HCT116 (cell line): ENCODE results near the gene NFKB1. TPM values are rescaled to one million over a fixed set of nuclear protein-coding genes. Genes with fewer than 3 reads are reported as not detected.

Source experiments
- ATAC-seq: fragments of 200-7000 bp; cut with Tn5 transposase; 2 replicates; pipeline ENCODE4 v1.9.1; 2020; ENCODE audit warnings: mild to moderate bottlenecking, moderate library complexity
- BruUV-seq: library from RNA; stranded (reverse); fragments of 400-500 nt; replicated peaks from 2 replicates; lab custom pipeline; 2021; lab: Mats Ljungman, UMichigan
- CTCF ChIA-PET: fragments of 300-600 bp; sonication (Branson Sonifier 250); formaldehyde crosslinking; loops from one replicate; lab custom pipeline; 2021; ENCODE audit warnings: antibody characterized with exemption; lab: Charles Lee
- POLR2A ChIA-PET: fragments of 300-600, 350-600 bp; sonication (Branson Sonifier 250); formaldehyde crosslinking; loops from one replicate; lab custom pipeline; 2021; ENCODE audit warnings: antibody characterized with exemption; lab: Charles Lee
- RAD21 ChIA-PET, 2 experiments: fragments of 300-600 bp; sonication (Branson Sonifier 250); formaldehyde crosslinking; loops; one replicate each; lab custom pipeline; 2023; ENCODE audit warnings: low total read pairs in 2 of 2; ENCODE audit not compliant: uncharacterized antibody in 2 of 2, unreplicated experiment in 2 of 2, low non-redundant PET in 1 of 2; lab: Charles Lee
- DNase-seq: peaks from one replicate; pipeline ENCODE4 v3.0.0-alpha.2; 2010; ENCODE audit warnings: low read depth, low spot score
- H2AFZ ChIP-seq: fragments of 200-600 bp; shearing (Covaris generic), sonication (generic); 2 replicates; pipeline ENCODE4 v1.6.1; 2017; ENCODE audit warnings: low read depth, mixed run types, mixed read lengths, antibody characterized with exemption, low read length; ENCODE audit not compliant: poor library complexity, severe bottlenecking
- H3K27ac ChIP-seq: 2 replicates; pipeline ENCODE4 v1.5.1; 2012; ENCODE audit warnings: low read depth, low read length
- H3K27me3 ChIP-seq: fragments of 200-600 bp; sonication (generic); 2 replicates; pipeline ENCODE4 v1.6.1; 2016; ENCODE audit warnings: mixed run types, low read length, mixed read lengths; ENCODE audit not compliant: insufficient read depth
- H3K36me3 ChIP-seq, 2 experiments: fragments of 200-500 bp in 1 of 2; fragments of 200-600 bp in 1 of 2; sonication (Bioruptor generic) in 1 of 2; sonication (generic) in 1 of 2; 2 replicates each; pipeline versions ENCODE4 v1.5.1 to v1.6.1; 2014 to 2016; ENCODE audit warnings: low read length in 2 of 2, inconsistent platforms in 1 of 2, mixed read lengths in 1 of 2, mixed run types in 1 of 2; ENCODE audit not compliant: insufficient read depth in 2 of 2, control insufficient read depth in 1 of 2
- H3K4me1 ChIP-seq, 2 experiments: fragments of 200-600 bp in 1 of 2; sonication (generic) in 1 of 2; 2 replicates each; pipeline versions ENCODE4 v1.5.1 to v1.6.1; 2012 to 2017; ENCODE audit warnings: low read length in 2 of 2, inconsistent platforms in 1 of 2, mild to moderate bottlenecking in 1 of 2, mixed read lengths in 1 of 2, mixed run types in 1 of 2, moderate library complexity in 1 of 2; ENCODE audit not compliant: insufficient read depth in 2 of 2, control insufficient read depth in 1 of 2
- H3K4me2 ChIP-seq: fragments of 200-600 bp; sonication (generic); 2 replicates; pipeline ENCODE4 v1.6.1; 2017; ENCODE audit warnings: mixed run types, low read length, mixed read lengths
- H3K4me3 ChIP-seq, 2 experiments: fragments of 200-600 bp in 1 of 2; sonication (generic) in 1 of 2; replicated peaks in 1 of 2; 2 replicates each; pipeline ENCODE4 v1.5.1; 2011 to 2016; ENCODE audit warnings: low read length in 2 of 2, control low read depth in 1 of 2, low read depth in 1 of 2, mild to moderate bottlenecking in 1 of 2, mixed read lengths in 1 of 2, mixed run types in 1 of 2
- H3K79me2 ChIP-seq: fragments of 200-600 bp; sonication (generic); 2 replicates; pipeline ENCODE4 v1.6.1; 2017; ENCODE audit warnings: mild to moderate bottlenecking, mixed run types, low read length, moderate library complexity, mixed read lengths; ENCODE audit not compliant: insufficient read depth
- H3K9ac ChIP-seq: fragments of 200-600 bp; sonication (generic); 2 replicates; pipeline ENCODE4 v1.6.1; 2016; ENCODE audit warnings: low read length, mixed read lengths
- H3K9me2 ChIP-seq: fragments of 200-600 bp; sonication (generic), shearing (Covaris generic); 2 replicates; pipeline ENCODE4 v1.6.1; 2017; ENCODE audit warnings: mixed run types, mild to moderate bottlenecking, moderate library complexity; ENCODE audit not compliant: insufficient read depth
- H3K9me3 ChIP-seq, 2 experiments: fragments of 200-500 bp in 1 of 2; fragments of 200-600 bp in 1 of 2; sonication (Bioruptor generic) in 1 of 2; sonication (generic) in 1 of 2; 2 replicates each; pipeline ENCODE4 v1.6.1; 2014 to 2017; ENCODE audit warnings: low read length in 2 of 2, mixed read lengths in 2 of 2, inconsistent platforms in 1 of 2, low read depth in 1 of 2, mild to moderate bottlenecking in 1 of 2, mixed run types in 1 of 2, moderate library complexity in 1 of 2; ENCODE audit not compliant: control insufficient read depth in 1 of 2, insufficient read depth in 1 of 2
- H4K20me1 ChIP-seq: fragments of 200-600 bp; sonication (generic), shearing (Covaris generic); 2 replicates; pipeline ENCODE4 v1.6.1; 2017; ENCODE audit warnings: mixed run types, mild to moderate bottlenecking, moderate library complexity; ENCODE audit not compliant: insufficient read depth
- CEBPB ChIP-seq: IDR thresholded peaks from 2 replicates; pipeline ENCODE4 v1.6.1; 2012; ENCODE audit warnings: low read depth
- EGR1 ChIP-seq: IDR thresholded peaks from 2 replicates; pipeline ENCODE4 v1.6.1; 2012; ENCODE audit warnings: low read depth
- FOSL1 ChIP-seq: IDR thresholded peaks from 2 replicates; pipeline ENCODE4 v1.6.1; 2012; ENCODE audit warnings: low read depth
- JUND ChIP-seq: IDR thresholded peaks from 2 replicates; pipeline ENCODE4 v1.6.1; 2012
- MAX ChIP-seq: IDR thresholded peaks from 2 replicates; pipeline ENCODE4 v1.6.1; 2012
- POLR2A ChIP-seq: IDR thresholded peaks from 2 replicates; pipeline ENCODE4 v1.7.0; 2011; ENCODE audit warnings: borderline replicate concordance; ENCODE audit not compliant: insufficient read depth, insufficient read length; ENCODE audit errors: extremely low read depth
- POLR2AphosphoS5 ChIP-seq: IDR thresholded peaks from 2 replicates; pipeline ENCODE4 v1.6.1; 2011; ENCODE audit warnings: mild to moderate bottlenecking, low read depth, low read length, moderate library complexity
- RAD21 ChIP-seq: IDR thresholded peaks from 2 replicates; pipeline ENCODE4 v1.6.1; 2012; ENCODE audit warnings: low read depth, mild to moderate bottlenecking
- SIN3A ChIP-seq: IDR thresholded peaks from 2 replicates; pipeline ENCODE4 v1.6.1; 2012; ENCODE audit warnings: low read depth
- SRF ChIP-seq: IDR thresholded peaks from 2 replicates; pipeline ENCODE4 v1.6.1; 2012; ENCODE audit warnings: low read depth
- TCF7L2 ChIP-seq: IDR thresholded peaks from 2 replicates; pipeline ENCODE4 v1.7.0; 2011; ENCODE audit warnings: borderline replicate concordance, inconsistent platforms; ENCODE audit not compliant: insufficient read depth, insufficient read length; ENCODE audit errors: extremely low read depth
- YY1 ChIP-seq: IDR thresholded peaks from 2 replicates; pipeline ENCODE4 v1.6.1; 2011; ENCODE audit warnings: low read length, low read depth, moderate library complexity, mild to moderate bottlenecking; ENCODE audit not compliant: insufficient replicate concordance; ENCODE audit errors: extremely low read depth
- ZNF274 ChIP-seq: fragments of 200-500 bp; sonication (Bioruptor generic); IDR thresholded peaks from 2 replicates; pipeline ENCODE4 v1.6.1; 2014; ENCODE audit warnings: mild to moderate bottlenecking, low read depth, low read length, inconsistent platforms
- intact Hi-C: fragments of 100-400 bp; cut with micrococcal nuclease; formaldehyde crosslinking; loops from 2 replicates; pipeline ENCODE4 v1.10.0; 2022
- total RNA-seq: library from RNA; stranded (reverse); gene quantifications from one replicate; pipeline ENCODE4 v1.2.1, GENCODE V29; 2021; ENCODE audit not compliant: unreplicated experiment
- TF ChIP-seq, protein P1 (sequence below): IDR thresholded peaks from 2 replicates; pipeline ENCODE4 v1.6.1; 2012; ENCODE audit warnings: low read depth

NFKB1 gene
- total RNA-seq, 1 experiment from 2014 or later = 29.4 TPM

DNA sequence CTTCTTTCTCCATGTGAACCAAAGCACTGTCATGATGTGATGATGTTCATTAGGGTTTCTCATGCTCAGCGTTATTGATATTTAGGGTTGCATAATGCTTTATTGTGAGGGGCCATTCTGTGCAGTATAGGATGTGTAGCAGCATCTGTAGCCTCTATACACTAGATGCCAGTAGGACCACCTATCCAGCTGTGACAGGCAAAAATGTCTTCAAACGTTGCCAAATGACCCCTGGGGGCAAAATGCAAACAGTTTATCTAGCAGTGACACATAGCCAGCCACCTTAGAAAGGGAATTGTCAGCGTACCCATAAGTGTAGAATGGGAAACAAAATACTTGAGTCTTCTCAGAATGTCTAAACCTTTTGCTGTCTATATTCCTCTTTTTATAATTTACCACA is 18.8 kb downstream of the NFKB1 start:
- no peak for DNase-seq
- 0 out of 2 replicates have a peak, but pooled peaks cover 5% of the 10 kb centered on the region for H4K20me1 ChIP-seq
- POLR2A ChIA-PET = no interaction called here

GRCh38 chr4:102521570-102521969 is 20.4 kb downstream of the NFKB1 start:
- CTCF ChIA-PET = no interaction called here
- Histone ChIP-seq H3K27me3 (no peaks in the 10 kb centered on the region), H2AFZ (no peak overlapping the region), H3K9me2 (no peaks in the 10 kb centered on the region), H3K4me1 (no peaks in the 10 kb centered on the region), H3K4me2 (no peak overlapping the region), H3K4me3 (no peak overlapping the region), H3K79me2 (peaks cover 45% of the 10 kb centered on the region), H3K9ac (no peak overlapping the region), H4K20me1 (0 out of 2 replicates have a peak, but pooled peaks cover 5% of the 10 kb centered on the region), H3K27ac (no peak overlapping the region), H3K9me3 (no peaks in the 10 kb centered on the region; a peak in 1 of 4 replicates), H3K36me3 (no peaks in the 10 kb centered on the region)
- POLR2A ChIA-PET = no interaction called here
- no peak for TF ChIP-seq POLR2A
- no peak for TF ChIP-seq POLR2AphosphoS5
- TF ChIP-seq SIN3A = no peak
- TF ChIP-seq, protein P1, sequence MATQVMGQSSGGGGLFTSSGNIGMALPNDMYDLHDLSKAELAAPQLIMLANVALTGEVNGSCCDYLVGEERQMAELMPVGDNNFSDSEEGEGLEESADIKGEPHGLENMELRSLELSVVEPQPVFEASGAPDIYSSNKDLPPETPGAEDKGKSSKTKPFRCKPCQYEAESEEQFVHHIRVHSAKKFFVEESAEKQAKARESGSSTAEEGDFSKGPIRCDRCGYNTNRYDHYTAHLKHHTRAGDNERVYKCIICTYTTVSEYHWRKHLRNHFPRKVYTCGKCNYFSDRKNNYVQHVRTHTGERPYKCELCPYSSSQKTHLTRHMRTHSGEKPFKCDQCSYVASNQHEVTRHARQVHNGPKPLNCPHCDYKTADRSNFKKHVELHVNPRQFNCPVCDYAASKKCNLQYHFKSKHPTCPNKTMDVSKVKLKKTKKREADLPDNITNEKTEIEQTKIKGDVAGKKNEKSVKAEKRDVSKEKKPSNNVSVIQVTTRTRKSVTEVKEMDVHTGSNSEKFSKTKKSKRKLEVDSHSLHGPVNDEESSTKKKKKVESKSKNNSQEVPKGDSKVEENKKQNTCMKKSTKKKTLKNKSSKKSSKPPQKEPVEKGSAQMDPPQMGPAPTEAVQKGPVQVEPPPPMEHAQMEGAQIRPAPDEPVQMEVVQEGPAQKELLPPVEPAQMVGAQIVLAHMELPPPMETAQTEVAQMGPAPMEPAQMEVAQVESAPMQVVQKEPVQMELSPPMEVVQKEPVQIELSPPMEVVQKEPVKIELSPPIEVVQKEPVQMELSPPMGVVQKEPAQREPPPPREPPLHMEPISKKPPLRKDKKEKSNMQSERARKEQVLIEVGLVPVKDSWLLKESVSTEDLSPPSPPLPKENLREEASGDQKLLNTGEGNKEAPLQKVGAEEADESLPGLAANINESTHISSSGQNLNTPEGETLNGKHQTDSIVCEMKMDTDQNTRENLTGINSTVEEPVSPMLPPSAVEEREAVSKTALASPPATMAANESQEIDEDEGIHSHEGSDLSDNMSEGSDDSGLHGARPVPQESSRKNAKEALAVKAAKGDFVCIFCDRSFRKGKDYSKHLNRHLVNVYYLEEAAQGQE = no peak
- TF ChIP-seq CEBPB = no peak
- TF ChIP-seq JUND = no peak
- no peak for TF ChIP-seq YY1
- TF ChIP-seq MAX = no peak
- TF ChIP-seq TCF7L2 = no peak
- no peak for TF ChIP-seq SRF
- RAD21 ChIA-PET = no interaction called here
- ATAC-seq (no peak), DNase-seq (no peak)
- intact Hi-C loops = no loop called here
- BruUV-seq = no TSS peak

More for the DNA sequence above, 18.8 kb downstream of the NFKB1 start:
- H3K79me2 ChIP-seq = peaks cover 47% of the 10 kb centered on the region
- TF ChIP-seq MAX (no peak), CEBPB (no peak), ZNF274 (no peak), EGR1 (no peak), FOSL1 (no peak), POLR2A (no peak), TCF7L2 (no peak), SIN3A (no peak), RAD21 (no peak), SRF (no peak)
- H3K4me3 ChIP-seq = no peak overlapping the region
- no peaks in the 10 kb centered on the region; a peak in 1 of 4 replicates for H3K9me3 ChIP-seq
- H3K36me3 ChIP-seq = no peaks in the 10 kb centered on the region
- H3K4me1 ChIP-seq = no peaks in the 10 kb centered on the region
- no peak overlapping the region for H2AFZ ChIP-seq
- intact Hi-C loops = no loop called here
- ChIA-PET CTCF (no interaction called here), RAD21 (no interaction called here)
- no peaks in the 10 kb centered on the region for H3K27me3 ChIP-seq
- H3K4me2 ChIP-seq = no peak overlapping the region
- ATAC-seq = no peak
- H3K27ac ChIP-seq = no peak overlapping the region
- no peak overlapping the region for H3K9ac ChIP-seq
- no TSS peak for BruUV-seq
- no peaks in the 10 kb centered on the region for H3K9me2 ChIP-seq
